Measurements from ENCODE around the gene PLOD3. TPM values are rescaled to one million over a fixed set of nuclear protein-coding genes. Genes with fewer than 3 reads are reported as not detected.
A peak's percentile ranks its signal among the peaks of the same experiment; 100 is the strongest.
"Not testable (repeated sequence)": the region's sequence is repeated elsewhere in the genome, so short reads cannot be mapped to it uniquely, and the experiment has no call there.

Gene PLOD3
- total RNA-seq, 2 donors from 2014 or later, result 31.5 to 55.9 TPM

- H3K4me1 ChIP-seq (ENCODE audit: control insufficient read depth in 1 of 2, low read depth in 2 of 2), result peaks cover 5 to 9% of the 10 kb centered on the region in 2 donors
- no peaks in the 10 kb centered on the region for H3K9me3 ChIP-seq
- no peak for DNase-seq (ENCODE audit: low spot score)
- peaks cover 16% of the 10 kb centered on the region for H3K36me3 ChIP-seq
- no peak for ATAC-seq (ENCODE audit: insufficient number of reproducible peaks, low FRiP score, low read depth)
- H3K27ac ChIP-seq, result no peak overlapping the region
- no peak for TF ChIP-seq CTCF (IDR thresholded peaks at IDR 0.05)
- H3K27me3 ChIP-seq (replicated peaks; ENCODE audit: insufficient read depth), result peaks cover 9% of the 10 kb centered on the region
- no peak overlapping the region for H3K4me3 ChIP-seq
Observed at GRCh38 chr7:101205901-101206664, 11.3 kb downstream of the PLOD3 start.

- H3K4me1 ChIP-seq (ENCODE audit: control insufficient read depth in 1 of 2, low read depth in 2 of 2); H3K4me3 ChIP-seq; ATAC-seq (ENCODE audit: insufficient number of reproducible peaks, low FRiP score, low read depth); DNase-seq (ENCODE audit: low spot score); H3K9me3 ChIP-seq; H3K27ac ChIP-seq; H3K36me3 ChIP-seq; H3K27me3 ChIP-seq (replicated peaks; ENCODE audit: insufficient read depth): not testable (repeated sequence)
Observed at GRCh38 chr7:101203740-101204738, 13.3 kb downstream of the PLOD3 start.

DNA sequence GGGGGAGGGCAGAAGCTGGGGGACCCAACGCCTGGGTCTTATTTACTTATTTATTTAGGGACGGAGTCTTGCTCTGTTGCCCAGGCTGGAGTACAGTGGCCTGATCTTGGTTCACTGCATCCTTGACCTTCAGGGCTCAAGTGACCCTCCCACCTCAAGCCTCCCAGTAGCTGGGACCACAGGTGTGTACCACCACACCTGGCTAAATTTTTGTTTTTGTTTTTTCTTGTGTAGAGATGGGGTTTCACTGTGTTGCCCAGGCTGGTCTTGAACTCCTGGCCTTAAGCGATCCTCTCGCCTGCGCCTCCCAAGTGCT is 14.8 kb downstream of the PLOD3 start:
- Histone ChIP-seq H3K4me1 (ENCODE audit: control insufficient read depth in 1 of 2, low read depth in 2 of 2) (peaks cover 5 to 9% of the 10 kb centered on the region in 2 donors), H3K27ac (no peak overlapping the region), H3K9me3 (no peaks in the 10 kb centered on the region), H3K36me3 (no peaks in the 10 kb centered on the region), H3K4me3 (no peak overlapping the region), H3K27me3 (replicated peaks; ENCODE audit: insufficient read depth) (peaks cover 9% of the 10 kb centered on the region)
- TF ChIP-seq CTCF (IDR thresholded peaks at IDR 0.05), result no peak
- ATAC-seq (ENCODE audit: insufficient number of reproducible peaks, low FRiP score, low read depth) (no peak), DNase-seq (ENCODE audit: low spot score) (no peak)

GRCh38 chr7:101201695-101202602 is 15.4 kb downstream of the PLOD3 start:
- no peaks in the 10 kb centered on the region for H3K36me3 ChIP-seq
- ATAC-seq (ENCODE audit: insufficient number of reproducible peaks, low FRiP score, low read depth), result no peak
- DNase-seq (ENCODE audit: low spot score), result no peak
- no peak overlapping the region for H3K27ac ChIP-seq
- no peaks in the 10 kb centered on the region for H3K9me3 ChIP-seq
- H3K4me1 ChIP-seq (ENCODE audit: control insufficient read depth in 1 of 2, low read depth in 2 of 2), result peaks cover 5 to 9% of the 10 kb centered on the region in 2 donors
- peaks cover 9% of the 10 kb centered on the region for H3K27me3 ChIP-seq (replicated peaks; ENCODE audit: insufficient read depth)
- peak overlapping the region; percentile 51 for H3K4me3 ChIP-seq
- TF ChIP-seq CTCF (IDR thresholded peaks at IDR 0.05), result no peak

DNA sequence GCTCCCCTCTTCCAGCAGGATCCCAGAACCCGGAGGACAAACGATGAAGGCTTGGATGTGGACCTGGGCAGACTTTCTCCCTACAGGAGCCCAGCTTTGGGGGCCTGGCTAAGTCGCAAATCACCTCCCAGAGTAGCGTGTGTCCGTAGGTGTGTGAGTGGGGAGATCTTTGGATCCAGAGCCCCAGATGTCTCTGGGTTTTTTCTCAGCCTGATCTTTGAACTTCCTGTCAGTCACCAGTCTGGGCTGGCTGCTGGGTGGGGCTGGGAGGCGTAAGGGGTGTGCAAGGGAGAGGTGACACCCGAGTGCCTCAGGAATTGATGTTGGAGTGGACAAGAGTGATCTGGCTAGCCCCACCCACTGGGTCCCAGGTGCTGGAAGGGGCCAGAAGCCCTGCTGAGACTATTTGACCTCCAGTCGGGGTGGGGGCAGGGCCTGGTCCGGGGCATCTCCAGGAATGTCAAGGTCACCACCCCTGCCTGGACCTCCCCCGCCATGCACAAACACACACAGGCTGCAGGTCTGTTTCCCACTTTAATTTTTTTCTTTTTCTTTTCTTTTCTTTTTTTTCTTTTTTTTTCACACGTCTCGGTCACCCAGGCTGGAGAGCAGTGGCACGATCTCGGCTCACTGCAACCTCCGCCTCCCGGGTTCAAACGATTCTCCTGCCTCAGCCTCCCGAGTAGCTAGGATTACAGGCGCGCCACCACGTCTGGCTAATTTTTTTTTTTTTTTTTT is 16.4 kb downstream of the PLOD3 start, which contains the start of gene MOGAT3:
Gene MOGAT3, minus strand, starts transcription at position 175 of the 738 bp plus-strand sequence. CDS start 182 bp downstream, outside the sequence.
- H3K36me3 ChIP-seq, result no peaks in the 10 kb centered on the region
- no peaks in the 10 kb centered on the region for H3K9me3 ChIP-seq
- H3K4me1 ChIP-seq (ENCODE audit: control insufficient read depth in 1 of 2, low read depth in 2 of 2), result peaks cover 5 to 9% of the 10 kb centered on the region in 2 donors
- H3K27ac ChIP-seq, result no peak within 1 kb of the TSS
- peaks cover 9% of the 10 kb centered on the region for H3K27me3 ChIP-seq (replicated peaks; ENCODE audit: insufficient read depth)
- ATAC-seq (ENCODE audit: insufficient number of reproducible peaks, low FRiP score, low read depth) (no peak), DNase-seq (ENCODE audit: low spot score) (no peak)
- H3K4me3 ChIP-seq, result peak within 1 kb of the TSS; percentile 51
- no peak for TF ChIP-seq CTCF (IDR thresholded peaks at IDR 0.05)
